WI38 (cell line): ENCODE measurements around the gene CLCN6.

Experiments used
- H3K4me3 ChIP-seq: 2 replicates; pipeline ENCODE4 v1.5.1; 2011; ENCODE audit warnings: low read depth, mild to moderate bottlenecking, control low read depth, low read length
- TF ChIP-seq, protein P1 (sequence below): IDR thresholded peaks from 2 replicates; pipeline ENCODE4 v1.5.1; 2012; ENCODE audit warnings: low read depth, mild to moderate bottlenecking, control low read depth, low read length

Gene CLCN6

DNA sequence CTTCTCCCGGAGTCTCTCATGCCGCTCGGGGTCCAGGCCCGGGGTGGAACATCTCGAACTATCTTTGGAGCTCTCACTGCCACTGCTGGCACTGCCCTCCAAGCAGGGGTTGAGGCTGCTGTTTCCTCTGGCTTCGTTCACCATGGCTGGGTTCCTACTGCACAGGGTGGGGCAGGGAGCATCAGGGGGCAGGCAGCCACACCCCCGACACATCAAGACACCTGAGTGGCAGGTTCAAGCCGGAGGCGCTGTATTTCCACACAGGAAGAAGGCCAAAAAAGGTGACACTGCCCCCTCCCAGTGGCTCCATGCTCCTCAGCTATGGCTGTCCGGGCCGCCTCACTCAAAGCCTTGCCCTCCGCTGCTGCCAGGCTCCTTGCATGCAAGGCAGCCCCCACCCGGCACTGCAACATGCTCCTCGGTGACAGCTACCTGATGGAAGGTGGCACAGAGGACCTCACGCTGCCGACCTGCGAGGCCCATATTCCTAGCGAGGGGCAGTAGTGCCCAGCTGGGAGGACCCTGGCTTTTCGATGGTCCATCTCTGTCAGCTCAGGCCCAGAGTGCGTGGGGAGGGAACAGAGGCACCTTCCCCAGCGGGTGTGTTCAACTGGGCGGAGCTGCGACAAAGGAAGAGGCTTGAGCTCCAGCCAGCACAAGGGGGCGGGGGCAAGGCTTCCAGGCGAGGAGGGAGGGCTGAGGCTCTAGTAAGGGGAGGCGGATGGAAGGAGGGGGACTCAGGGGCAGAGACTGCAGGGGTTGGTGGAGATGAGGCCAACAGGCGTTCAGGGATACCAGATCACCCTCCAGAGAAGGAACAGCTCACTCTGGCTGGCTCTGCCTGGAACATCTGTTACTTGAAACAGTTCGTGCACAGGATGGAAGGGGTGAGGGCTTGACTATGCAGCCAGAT lies 2.8 kb upstream of the CLCN6 start:
- peak overlapping the region; percentile 79 for H3K4me3 ChIP-seq
- TF ChIP-seq, protein P1, sequence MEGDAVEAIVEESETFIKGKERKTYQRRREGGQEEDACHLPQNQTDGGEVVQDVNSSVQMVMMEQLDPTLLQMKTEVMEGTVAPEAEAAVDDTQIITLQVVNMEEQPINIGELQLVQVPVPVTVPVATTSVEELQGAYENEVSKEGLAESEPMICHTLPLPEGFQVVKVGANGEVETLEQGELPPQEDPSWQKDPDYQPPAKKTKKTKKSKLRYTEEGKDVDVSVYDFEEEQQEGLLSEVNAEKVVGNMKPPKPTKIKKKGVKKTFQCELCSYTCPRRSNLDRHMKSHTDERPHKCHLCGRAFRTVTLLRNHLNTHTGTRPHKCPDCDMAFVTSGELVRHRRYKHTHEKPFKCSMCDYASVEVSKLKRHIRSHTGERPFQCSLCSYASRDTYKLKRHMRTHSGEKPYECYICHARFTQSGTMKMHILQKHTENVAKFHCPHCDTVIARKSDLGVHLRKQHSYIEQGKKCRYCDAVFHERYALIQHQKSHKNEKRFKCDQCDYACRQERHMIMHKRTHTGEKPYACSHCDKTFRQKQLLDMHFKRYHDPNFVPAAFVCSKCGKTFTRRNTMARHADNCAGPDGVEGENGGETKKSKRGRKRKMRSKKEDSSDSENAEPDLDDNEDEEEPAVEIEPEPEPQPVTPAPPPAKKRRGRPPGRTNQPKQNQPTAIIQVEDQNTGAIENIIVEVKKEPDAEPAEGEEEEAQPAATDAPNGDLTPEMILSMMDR, result no peak

DNA sequence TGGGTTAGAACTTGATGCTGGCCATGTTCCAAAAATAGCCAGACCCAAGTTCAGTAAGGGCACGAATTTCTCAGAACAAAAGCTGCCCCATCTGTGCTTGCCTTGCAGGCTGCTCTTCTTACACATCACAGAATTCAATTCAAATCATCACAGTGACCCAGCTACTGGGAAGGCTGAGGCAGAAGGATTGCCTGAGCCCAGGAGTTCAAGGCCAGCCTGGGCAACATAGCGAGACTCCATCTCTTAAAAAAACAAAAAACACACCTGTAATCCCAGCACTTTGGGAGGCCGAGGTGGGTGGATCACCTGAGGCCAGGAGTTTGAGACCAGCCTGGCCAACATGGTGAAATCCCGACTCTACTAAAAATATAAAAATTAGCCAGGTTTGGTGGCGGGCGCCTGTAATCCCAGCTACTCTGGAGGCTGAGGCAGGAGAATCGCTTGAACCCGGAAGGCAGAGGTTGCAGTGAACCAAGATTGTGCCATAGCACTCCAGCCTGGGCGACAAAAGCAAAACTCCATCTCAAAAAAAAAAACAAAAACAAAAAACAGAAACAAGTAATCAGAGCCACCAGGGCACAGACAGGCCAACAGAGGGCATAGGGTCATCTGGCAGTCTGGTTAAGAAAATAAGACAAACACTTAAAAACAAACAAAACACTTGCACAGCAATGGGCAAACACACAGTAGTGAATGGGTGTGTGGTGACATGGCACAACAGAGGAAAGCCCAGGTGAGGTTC lies 1.9 kb upstream of the CLCN6 start:
- H3K4me3 ChIP-seq, result peak overlapping the region; percentile 79

DNA sequence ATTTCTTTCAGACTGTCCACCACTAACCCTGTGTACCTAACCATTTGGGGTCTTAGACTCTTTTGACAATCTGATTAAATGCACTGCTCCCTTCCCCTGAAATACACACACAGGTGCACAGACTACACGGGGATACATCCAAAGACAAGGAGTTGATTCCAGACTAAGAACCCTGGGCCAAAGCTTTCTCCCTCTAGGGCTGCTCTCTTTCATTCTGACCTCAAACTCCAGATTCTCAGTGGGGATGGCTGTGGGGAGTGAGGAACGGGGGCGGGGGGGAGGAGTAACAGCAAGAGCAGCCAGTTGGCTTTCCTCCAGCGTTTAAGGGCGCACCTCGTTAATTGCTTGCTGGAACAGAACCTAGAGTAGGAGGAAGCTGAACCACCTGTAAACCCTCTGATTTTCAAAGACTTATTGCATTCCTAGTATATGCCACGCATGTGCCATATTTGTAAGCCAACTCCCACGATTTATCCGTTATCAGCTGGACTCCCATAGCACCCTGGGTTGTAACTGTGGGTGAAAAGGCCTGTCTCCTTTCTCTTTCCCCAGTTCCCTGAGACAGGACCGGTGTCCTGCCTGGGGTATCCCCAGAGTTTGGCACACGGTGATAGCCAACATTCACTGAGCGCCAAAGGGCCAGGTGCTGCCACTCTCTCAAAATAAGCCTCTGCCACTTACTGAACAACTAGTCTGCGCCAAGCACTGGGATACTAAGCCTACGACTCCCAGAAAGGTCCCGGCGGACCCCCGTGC lies 1.1 kb upstream of the CLCN6 start:
- TF ChIP-seq, protein P1, result no peak
- peak overlapping the region; percentile 72 for H3K4me3 ChIP-seq

DNA sequence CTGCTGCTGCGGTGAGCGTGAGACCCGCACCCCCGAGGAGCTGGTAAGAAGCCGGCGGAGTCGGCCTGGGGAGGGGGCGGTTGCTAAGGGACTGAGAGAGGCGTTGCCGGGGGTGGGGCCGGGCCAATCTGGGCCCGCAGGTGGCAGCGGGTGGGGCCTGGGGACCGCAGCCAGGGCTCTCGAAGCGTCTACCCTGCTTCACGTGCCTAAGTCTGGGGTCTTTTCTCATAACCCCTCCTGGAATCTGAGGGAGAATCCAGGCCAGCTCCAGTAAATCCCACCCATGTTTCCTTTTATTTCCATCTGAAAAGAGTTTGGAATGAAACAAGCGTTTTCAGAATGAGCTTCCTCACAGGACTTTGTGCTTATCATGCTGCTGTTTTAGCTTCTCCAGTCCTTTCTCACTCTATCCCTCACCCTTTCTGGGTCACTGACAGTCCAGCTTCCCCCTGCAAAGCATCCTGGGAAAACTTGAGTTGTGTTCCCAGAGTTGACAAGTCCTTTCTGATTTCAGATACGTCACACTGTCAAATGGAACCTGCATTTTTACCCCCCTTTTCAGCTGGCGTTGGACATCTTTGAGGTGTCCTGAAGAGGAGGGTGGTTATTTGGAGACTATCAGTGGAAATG lies 431 bp downstream of the CLCN6 start:
- H3K4me3 ChIP-seq, result peak overlapping the region; percentile 72
- TF ChIP-seq, protein P1, result no peak

DNA sequence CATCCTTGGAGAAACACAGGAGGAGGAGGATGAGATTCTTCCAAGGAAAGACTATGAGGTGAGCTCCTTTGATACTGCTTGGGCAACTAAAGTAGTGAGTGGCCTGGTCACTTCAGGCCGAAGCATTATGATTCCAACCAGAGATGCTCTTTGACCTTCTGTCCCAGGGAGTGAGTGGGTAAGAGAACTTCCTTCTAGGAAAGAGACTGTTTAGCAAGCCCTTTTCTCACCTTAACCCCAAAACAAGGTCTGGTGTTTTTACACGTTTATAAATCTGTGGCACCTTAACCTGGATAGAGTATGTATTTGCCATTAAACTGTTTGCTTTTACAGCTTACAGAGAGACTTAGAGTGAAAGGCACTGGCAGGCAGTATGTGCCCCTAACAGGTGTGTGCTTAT lies 1.1 kb downstream of the CLCN6 start:
- TF ChIP-seq, protein P1, result no peak
- H3K4me3 ChIP-seq, result peak overlapping the region; percentile 72

DNA sequence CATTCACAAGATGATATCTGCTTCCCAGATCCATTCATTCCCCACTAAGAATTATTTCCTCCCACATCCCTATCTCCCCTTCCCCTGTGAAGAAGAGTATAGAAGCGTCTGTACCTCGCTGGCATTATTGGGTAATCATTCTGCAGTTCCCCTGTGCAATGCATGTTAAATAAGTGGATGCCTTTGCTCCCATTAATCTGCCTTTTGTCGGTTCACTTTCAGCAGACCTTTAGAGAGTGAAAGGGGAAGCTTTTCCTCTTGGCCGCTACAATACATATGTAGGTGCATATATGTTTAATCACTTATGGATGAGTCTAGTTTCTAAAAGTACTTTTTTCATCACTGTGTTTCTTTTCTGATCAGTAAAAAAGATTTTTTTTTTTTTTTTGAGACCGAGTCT lies 7.0 kb downstream of the CLCN6 start:
- no peak overlapping the region for H3K4me3 ChIP-seq
- TF ChIP-seq, protein P1, result no peak

DNA sequence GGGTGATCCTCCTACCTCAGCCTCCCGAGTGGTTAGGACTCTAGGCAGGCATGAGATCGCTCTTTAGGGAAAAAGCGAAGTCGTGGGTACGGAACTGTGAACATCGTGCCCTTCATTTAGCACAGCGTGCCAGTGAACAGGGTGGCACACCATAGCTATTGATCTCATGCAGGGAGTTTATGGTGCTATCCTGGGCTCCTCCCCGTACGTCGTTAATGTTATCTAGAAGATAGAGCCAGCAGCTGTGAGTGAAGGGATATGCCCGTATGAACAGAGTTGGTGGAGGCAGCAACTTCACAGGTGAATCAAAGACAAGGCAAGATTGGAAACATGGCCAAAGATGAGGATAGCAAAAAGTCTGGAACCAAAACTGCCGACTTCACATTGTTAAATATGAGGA lies 11.2 kb downstream of the CLCN6 start:
- no peak overlapping the region for H3K4me3 ChIP-seq
- TF ChIP-seq, protein P1, result no peak
